Stimulated activated memory B cell treated with anti-CD40 and anti-IgM and Interleukin-4, amounts not matched to agents 10 μg/mL and 1 μg/mL and 100 μg/mL, for 72 hours (primary cell): ENCODE data around the gene ABCC3.

Experiments
- ATAC-seq: fragments of 150-1000 bp; cut with Tn5 transposase; 2 replicates; pipeline ENCODE4 v1.10.0; 2021
- H3K27ac Mint-ChIP-seq: one replicate; pipeline ENCODE4 v1.8.0; 2022; ENCODE audit warnings: mild to moderate bottlenecking, mixed read lengths
- H3K27me3 Mint-ChIP-seq: one replicate; pipeline ENCODE4 v1.8.0; 2022; ENCODE audit warnings: mixed read lengths
- H3K36me3 Mint-ChIP-seq: one replicate; pipeline ENCODE4 v1.8.0; 2022; ENCODE audit warnings: mixed read lengths
- H3K4me1 Mint-ChIP-seq: one replicate; pipeline ENCODE4 v1.8.0; 2022; ENCODE audit warnings: mixed read lengths
- H3K4me3 Mint-ChIP-seq: one replicate; pipeline ENCODE4 v1.8.0; 2022; ENCODE audit warnings: mild to moderate bottlenecking, moderate library complexity, mixed read lengths
- H3K9me3 Mint-ChIP-seq: one replicate; pipeline ENCODE4 v1.8.0; 2022; ENCODE audit warnings: mixed read lengths

Gene ABCC3

GRCh38 chr17:50725769-50726655, 91.3 kb downstream of the ABCC3 start:
- no peaks in the 10 kb centered on the region for H3K9me3 Mint-ChIP-seq
- H3K4me1 Mint-ChIP-seq: peaks cover 52% of the 10 kb centered on the region
- no peak overlapping the region for H3K4me3 Mint-ChIP-seq
- H3K36me3 Mint-ChIP-seq: peaks cover 8% of the 10 kb centered on the region
- no peak overlapping the region for H3K27ac Mint-ChIP-seq
- H3K27me3 Mint-ChIP-seq: no peaks in the 10 kb centered on the region
- ATAC-seq: no peak

- Mint-ChIP-seq H3K9me3 (no peaks in the 10 kb centered on the region), H3K4me1 (peaks cover 56% of the 10 kb centered on the region), H3K4me3 (no peak overlapping the region), H3K27me3 (no peaks in the 10 kb centered on the region), H3K27ac (no peak overlapping the region), H3K36me3 (peaks cover 8% of the 10 kb centered on the region)
- no peak for ATAC-seq
Observed at GRCh38 chr17:50728112-50728429, 93.4 kb downstream of the ABCC3 start.

- H3K4me1 Mint-ChIP-seq: peaks cover 56% of the 10 kb centered on the region
Observed at GRCh38 chr17:50728881-50729765, 94.4 kb downstream of the ABCC3 start.

GRCh38 chr17:50731575-50732460, 97.1 kb downstream of the ABCC3 start:
- peaks cover 8% of the 10 kb centered on the region for H3K36me3 Mint-ChIP-seq
- peaks cover 61% of the 10 kb centered on the region for H3K4me1 Mint-ChIP-seq
- H3K9me3 Mint-ChIP-seq: no peaks in the 10 kb centered on the region
- H3K27me3 Mint-ChIP-seq: no peaks in the 10 kb centered on the region
- no peak overlapping the region for H3K27ac Mint-ChIP-seq
- H3K4me3 Mint-ChIP-seq: no peak overlapping the region
- no peak for ATAC-seq

More at GRCh38 chr17:50728881-50729765, 94.4 kb downstream of the ABCC3 start:
- H3K36me3 Mint-ChIP-seq: peaks cover 8% of the 10 kb centered on the region
- H3K27me3 Mint-ChIP-seq: no peaks in the 10 kb centered on the region
- H3K4me3 Mint-ChIP-seq: no peak overlapping the region
- no peak for ATAC-seq
- no peak overlapping the region for H3K27ac Mint-ChIP-seq
- H3K9me3 Mint-ChIP-seq: no peaks in the 10 kb centered on the region

GRCh38 chr17:50735287-50735686, 100.6 kb downstream of the ABCC3 start:
- ATAC-seq: no peak
- H3K9me3 Mint-ChIP-seq: no peaks in the 10 kb centered on the region
- no peak overlapping the region for H3K27ac Mint-ChIP-seq
- no peaks in the 10 kb centered on the region for H3K27me3 Mint-ChIP-seq
- peaks cover 32% of the 10 kb centered on the region for H3K36me3 Mint-ChIP-seq
- no peak overlapping the region for H3K4me3 Mint-ChIP-seq
- peaks cover 58% of the 10 kb centered on the region for H3K4me1 Mint-ChIP-seq

GRCh38 chr17:50737118-50737698, 102.5 kb downstream of the ABCC3 start:
- H3K27me3 Mint-ChIP-seq: no peaks in the 10 kb centered on the region
- peaks cover 50% of the 10 kb centered on the region for H3K36me3 Mint-ChIP-seq
- H3K4me1 Mint-ChIP-seq: peaks cover 43% of the 10 kb centered on the region
- peak; percentile 63 for ATAC-seq
- no peak overlapping the region for H3K4me3 Mint-ChIP-seq
- H3K9me3 Mint-ChIP-seq: no peaks in the 10 kb centered on the region
- peak overlapping the region; percentile 7 for H3K27ac Mint-ChIP-seq

- no peaks in the 10 kb centered on the region for H3K9me3 Mint-ChIP-seq
- no peaks in the 10 kb centered on the region for H3K27me3 Mint-ChIP-seq
- ATAC-seq: no peak
- H3K36me3 Mint-ChIP-seq: peaks cover 61% of the 10 kb centered on the region
- H3K4me1 Mint-ChIP-seq: peaks cover 35% of the 10 kb centered on the region
- no peak overlapping the region for H3K27ac Mint-ChIP-seq
- no peak overlapping the region for H3K4me3 Mint-ChIP-seq
Observed at GRCh38 chr17:50739098-50739497, 104.4 kb downstream of the ABCC3 start.
